B cell (primary cell): ENCODE results near the gene DCUN1D4.

Experiments used
- CTCF ChIP-seq: fragments of 200-600 bp; IDR thresholded peaks from one replicate; pipeline ENCODE4 v1.8.0; 2022; ENCODE audit warnings: antibody characterized with exemption, mild to moderate bottlenecking
- EZH2 ChIP-seq: IDR thresholded peaks from 2 replicates; pipeline ENCODE4 v1.6.1; 2012; ENCODE audit warnings: borderline replicate concordance, low read depth, mild to moderate bottlenecking, moderate library complexity, low read length; ENCODE audit not compliant: insufficient read depth, poor library complexity, severe bottlenecking

GRCh38 chr4:51963841-51964517, 121.0 kb downstream of the DCUN1D4 start:
- TF ChIP-seq CTCF, result no peak
- no peak for TF ChIP-seq EZH2
